Upper lobe of right lung (tissue), 1 donor: ENCODE data around the gene ACP7. TPM values are rescaled to one million over a fixed set of nuclear protein-coding genes. Genes with fewer than 3 reads are reported as not detected.

Source experiments
- ATAC-seq: fragments of 200-7000 bp; cut with Tn5 transposase; one replicate; pipeline ENCODE4 v1.9.1; 2020; ENCODE audit warnings: mild to moderate bottlenecking, moderate library complexity
- DNase-seq: peaks from one replicate; pipeline ENCODE4 v3.0.0-alpha.2; 2020
- H3K27ac ChIP-seq: fragments of 200-600 bp; one replicate; pipeline ENCODE4 v1.8.0; 2022
- H3K27me3 ChIP-seq: fragments of 200-600 bp; one replicate; pipeline ENCODE4 v1.8.0; 2022; ENCODE audit warnings: mild to moderate bottlenecking
- H3K36me3 ChIP-seq: fragments of 200-600 bp; one replicate; pipeline ENCODE4 v1.8.0; 2022
- H3K4me1 ChIP-seq: fragments of 200-600 bp; one replicate; pipeline ENCODE4 v1.8.0; 2022
- H3K4me3 ChIP-seq: fragments of 200-600 bp; one replicate; pipeline ENCODE4 v1.8.0; 2022; ENCODE audit warnings: mild to moderate bottlenecking
- H3K9me3 ChIP-seq: fragments of 200-600 bp; one replicate; pipeline ENCODE4 v1.8.0; 2022
- CTCF ChIP-seq: fragments of 200-600 bp; IDR thresholded peaks from one replicate; pipeline ENCODE4 v1.8.0; 2022; ENCODE audit warnings: antibody characterized with exemption
- intact Hi-C: fragments of 100-400 bp; cut with DNase I; formaldehyde crosslinking; loops from one replicate; pipeline ENCODE4 v1.11.0; 2022
- total RNA-seq: library from RNA; stranded (reverse); fragmentation: NEBNext Ultra II Directional; extraction: Animal tissue kit (Norgen Biotek cat#: 25700); gene quantifications from one replicate; pipeline ENCODE4 v1.2.1, GENCODE V29; 2021
- donor health status: DM: no; HTN: yes; CAD: no; lungs with severe emphysema.

The ACP7 gene
- total RNA-seq, 1 donor from 2014 or later: not detected

GRCh38 chr19:39078436-39079200 lies 5.5 kb upstream of the ACP7 start:
- intact Hi-C loops: no loop called here
- ATAC-seq (no peak), DNase-seq (no peak)
- peaks cover 9% of the 10 kb centered on the region for H3K4me1 ChIP-seq
- H3K27me3 ChIP-seq: peaks cover 47% of the 10 kb centered on the region
- H3K27ac ChIP-seq: no peak overlapping the region
- H3K4me3 ChIP-seq: no peak overlapping the region
- H3K36me3 ChIP-seq: no peaks in the 10 kb centered on the region
- no peak for TF ChIP-seq CTCF
- no peaks in the 10 kb centered on the region for H3K9me3 ChIP-seq

GRCh38 chr19:39080431-39080830 lies 3.7 kb upstream of the ACP7 start:
- intact Hi-C loops: no loop called here
- Histone ChIP-seq H3K27me3 (peaks cover 65% of the 10 kb centered on the region), H3K27ac (no peak overlapping the region), H3K4me3 (no peak overlapping the region), H3K4me1 (peaks cover 9% of the 10 kb centered on the region), H3K9me3 (no peaks in the 10 kb centered on the region), H3K36me3 (no peaks in the 10 kb centered on the region)
- ATAC-seq (no peak), DNase-seq (no peak)
- no peak for TF ChIP-seq CTCF

- Histone ChIP-seq H3K27me3 (peaks cover 75% of the 10 kb centered on the region), H3K27ac (no peak overlapping the region), H3K4me3 (no peak overlapping the region), H3K4me1 (peaks cover 9% of the 10 kb centered on the region), H3K9me3 (no peaks in the 10 kb centered on the region), H3K36me3 (no peaks in the 10 kb centered on the region)
- TF ChIP-seq CTCF: no peak
- DNase-seq (no peak), ATAC-seq (no peak)
- intact Hi-C loops: no loop called here
Observed at GRCh38 chr19:39082167-39082566, 2.0 kb upstream of the ACP7 start.

GRCh38 chr19:39082745-39083598 lies 1.2 kb upstream of the ACP7 start:
- Histone ChIP-seq H3K27me3 (peaks cover 76% of the 10 kb centered on the region), H3K4me3 (no peak overlapping the region)

GRCh38 chr19:39083599-39083982 lies 577 bp upstream of the ACP7 start:
- Histone ChIP-seq H3K4me3 (peak overlapping the region; percentile 3), H3K27me3 (peaks cover 76% of the 10 kb centered on the region)

More at GRCh38 chr19:39082745-39083598, 1.2 kb upstream of the ACP7 start:
- ATAC-seq (no peak), DNase-seq (no peak)
- intact Hi-C loops: no loop called here
- TF ChIP-seq CTCF: no peak
- peaks cover 9% of the 10 kb centered on the region for H3K4me1 ChIP-seq
- no peaks in the 10 kb centered on the region for H3K9me3 ChIP-seq
- no peaks in the 10 kb centered on the region for H3K36me3 ChIP-seq
- H3K27ac ChIP-seq: no peak overlapping the region

More at GRCh38 chr19:39083599-39083982, 577 bp upstream of the ACP7 start:
- no peaks in the 10 kb centered on the region for H3K36me3 ChIP-seq
- TF ChIP-seq CTCF: no peak
- peaks cover 9% of the 10 kb centered on the region for H3K4me1 ChIP-seq
- no peak for ATAC-seq
- DNase-seq: no peak
- no peak overlapping the region for H3K27ac ChIP-seq
- no peaks in the 10 kb centered on the region for H3K9me3 ChIP-seq
- intact Hi-C loops: no loop called here
